NCI-H1092 (cell line): ENCODE data around the gene GRIK4.

Experiments
- DNase-seq: peaks from one replicate; lab custom pipeline; 2025; lab: John Stamatoyannopoulos, UW

The GRIK4 gene

DNA sequence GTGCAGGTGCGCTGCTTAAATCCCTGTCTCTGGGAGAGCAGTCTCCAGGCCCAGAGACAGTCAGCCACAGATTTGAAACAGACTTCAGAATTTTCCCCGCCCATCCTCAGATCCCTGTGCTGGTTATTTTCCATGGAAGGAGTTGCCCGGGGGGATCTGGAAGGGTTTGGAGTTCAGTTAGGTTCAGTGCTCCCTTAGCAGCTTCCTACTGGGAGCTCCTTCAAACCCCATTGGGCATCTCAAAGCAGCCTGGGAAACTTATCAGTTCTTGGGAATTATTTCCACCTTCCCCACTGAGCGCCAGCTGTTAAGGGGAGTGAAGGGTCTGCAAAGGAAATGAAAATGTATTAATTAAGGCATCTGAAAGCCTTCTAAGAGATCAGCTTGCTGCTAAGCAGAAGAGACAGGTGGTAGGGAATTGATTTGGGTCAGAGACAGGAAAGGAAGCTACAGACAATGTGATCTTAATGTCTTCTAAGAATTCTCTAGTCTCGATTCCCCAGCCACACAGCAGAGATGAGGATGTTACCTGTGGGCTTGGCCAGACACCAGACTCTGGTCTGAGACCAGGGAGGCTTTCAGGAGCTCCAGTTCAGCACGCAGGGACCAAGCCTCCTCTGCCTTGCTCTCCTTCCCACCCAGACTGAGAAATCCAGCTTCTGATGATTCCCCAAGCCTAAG, 406.2 kb downstream of the GRIK4 start:
- no peak for DNase-seq

GRCh38 chr11:120918257-120918656, 406.7 kb downstream of the GRIK4 start:
- DNase-seq: no peak

- DNase-seq: no peak
These were observed 407.5 kb downstream of the GRIK4 start for GRCh38 chr11:120919045-120919444.

GRCh38 chr11:120919566-120919965, 408.0 kb downstream of the GRIK4 start:
- DNase-seq: no peak

- no peak for DNase-seq
These were observed 412.4 kb downstream of the GRIK4 start for GRCh38 chr11:120923866-120924508.

DNA sequence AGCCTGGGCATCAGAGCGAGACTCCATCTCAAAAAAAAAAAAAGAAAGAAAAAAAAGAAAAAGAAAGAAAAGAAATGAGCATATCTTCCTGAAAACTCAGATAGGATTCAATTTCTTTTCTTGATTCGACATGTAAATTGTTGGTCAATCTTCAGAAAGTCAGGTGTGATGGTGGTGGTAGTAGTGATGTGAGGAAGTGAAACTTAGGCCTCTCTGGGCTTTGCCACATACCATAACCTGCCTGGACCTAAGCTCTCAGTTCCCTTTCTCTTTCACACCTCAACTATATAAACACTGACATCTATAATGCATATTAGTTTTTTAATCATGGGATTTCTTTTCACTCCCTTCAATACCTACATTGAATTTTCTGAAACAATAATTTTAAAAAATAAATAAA, 414.4 kb downstream of the GRIK4 start:
- no peak for DNase-seq

DNA sequence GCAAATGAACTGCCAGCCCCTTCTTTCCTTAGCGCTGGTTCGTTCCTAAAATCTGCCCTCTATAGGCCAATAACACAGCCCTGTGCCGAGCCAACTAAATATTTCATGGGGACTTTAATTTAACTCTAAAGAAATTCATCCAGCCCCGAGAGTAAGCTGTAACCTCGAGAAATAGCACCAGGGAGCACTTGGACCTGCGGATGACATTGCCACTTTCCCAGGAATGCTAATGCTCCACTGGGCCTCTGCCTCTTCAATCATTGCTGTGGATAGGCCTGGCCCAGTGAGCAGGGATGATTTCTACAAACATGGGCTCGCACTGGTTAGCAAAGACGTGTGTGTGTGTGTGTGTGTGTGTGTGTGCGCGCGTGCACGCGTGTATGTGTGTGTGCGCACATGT, 417.1 kb downstream of the GRIK4 start:
- DNase-seq: no peak

- DNase-seq: no peak
These were observed 417.5 kb downstream of the GRIK4 start for GRCh38 chr11:120929090-120929489.

DNA sequence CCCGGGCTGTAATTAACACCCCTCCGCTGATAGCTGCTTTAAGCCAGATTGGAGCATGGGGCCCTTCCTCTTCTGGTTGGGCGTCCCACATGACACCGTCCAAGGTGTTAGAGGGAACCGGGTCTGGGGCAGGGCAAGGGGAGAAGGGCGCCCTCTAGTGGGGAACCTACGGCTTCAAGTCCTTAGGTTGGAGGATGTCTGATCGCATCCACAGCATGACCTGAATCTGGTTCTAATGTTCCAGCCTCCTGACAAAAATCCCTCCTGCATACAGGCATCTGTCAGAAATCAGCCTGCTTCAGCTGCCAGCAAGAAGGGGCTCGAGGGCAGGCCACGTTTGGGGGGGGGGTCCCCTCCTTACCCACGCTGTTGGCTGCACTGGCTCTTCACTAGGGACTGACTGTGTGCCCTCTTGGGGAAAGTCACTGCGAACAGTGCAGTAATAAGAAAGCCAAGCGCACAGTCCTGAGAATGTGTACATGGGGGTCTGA, 418.2 kb downstream of the GRIK4 start:
- DNase-seq: peak; percentile 9

- no peak for DNase-seq
These were observed 419.7 kb downstream of the GRIK4 start for GRCh38 chr11:120931057-120931779.

- DNase-seq: no peak
These were observed 420.9 kb downstream of the GRIK4 start for GRCh38 chr11:120932305-120932915.

GRCh38 chr11:120936356-120936755, 424.8 kb downstream of the GRIK4 start:
- DNase-seq: no peak

DNA sequence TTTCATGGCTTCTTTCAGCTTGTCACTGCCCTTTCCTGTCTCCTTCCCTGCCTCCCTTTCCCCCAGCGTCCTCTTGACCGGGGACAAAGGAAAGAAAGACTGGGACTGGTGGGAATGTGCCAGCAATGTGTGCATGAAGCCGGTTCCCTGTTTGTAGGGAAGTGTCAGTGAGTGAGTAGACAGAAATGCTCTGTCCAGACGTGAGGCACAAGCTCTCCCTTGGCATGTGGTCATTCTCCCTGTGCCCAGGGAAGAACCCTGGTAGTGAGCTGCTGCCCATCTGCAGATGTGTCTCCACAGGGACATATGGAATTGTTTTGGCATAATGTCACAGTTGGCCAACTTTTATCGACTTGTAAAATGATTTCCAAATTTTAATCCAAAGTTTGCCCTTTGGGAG, 426.0 kb downstream of the GRIK4 start:
- no peak for DNase-seq

GRCh38 chr11:120938260-120938659, 426.7 kb downstream of the GRIK4 start:
- DNase-seq: no peak

- DNase-seq: no peak
These were observed 428.8 kb downstream of the GRIK4 start for GRCh38 chr11:120940160-120940848.

GRCh38 chr11:120941000-120941399, 429.5 kb downstream of the GRIK4 start:
- no peak for DNase-seq

GRCh38 chr11:120942701-120943100, 431.2 kb downstream of the GRIK4 start:
- DNase-seq: no peak

DNA sequence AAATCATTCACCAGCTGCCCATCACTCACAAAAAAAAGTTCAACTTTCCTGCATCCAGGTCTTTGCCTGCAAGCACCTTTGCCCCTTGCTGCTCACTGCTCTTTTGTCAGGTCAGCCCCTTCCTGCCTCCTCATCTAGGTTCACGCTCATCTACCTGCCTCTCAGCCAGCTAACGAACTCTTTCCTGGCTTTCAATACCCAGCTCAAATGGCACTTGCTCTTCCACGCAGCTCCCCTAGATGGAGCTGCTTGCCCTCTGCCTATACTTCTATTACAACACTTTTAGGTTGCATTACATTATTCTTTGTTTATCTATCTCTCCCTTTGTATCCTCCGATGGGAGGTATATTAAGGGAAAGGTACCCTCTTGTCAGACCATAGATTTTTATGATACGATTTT, 433.5 kb downstream of the GRIK4 start:
- no peak for DNase-seq

GRCh38 chr11:120950880-120951279, 439.3 kb downstream of the GRIK4 start:
- no peak for DNase-seq

DNA sequence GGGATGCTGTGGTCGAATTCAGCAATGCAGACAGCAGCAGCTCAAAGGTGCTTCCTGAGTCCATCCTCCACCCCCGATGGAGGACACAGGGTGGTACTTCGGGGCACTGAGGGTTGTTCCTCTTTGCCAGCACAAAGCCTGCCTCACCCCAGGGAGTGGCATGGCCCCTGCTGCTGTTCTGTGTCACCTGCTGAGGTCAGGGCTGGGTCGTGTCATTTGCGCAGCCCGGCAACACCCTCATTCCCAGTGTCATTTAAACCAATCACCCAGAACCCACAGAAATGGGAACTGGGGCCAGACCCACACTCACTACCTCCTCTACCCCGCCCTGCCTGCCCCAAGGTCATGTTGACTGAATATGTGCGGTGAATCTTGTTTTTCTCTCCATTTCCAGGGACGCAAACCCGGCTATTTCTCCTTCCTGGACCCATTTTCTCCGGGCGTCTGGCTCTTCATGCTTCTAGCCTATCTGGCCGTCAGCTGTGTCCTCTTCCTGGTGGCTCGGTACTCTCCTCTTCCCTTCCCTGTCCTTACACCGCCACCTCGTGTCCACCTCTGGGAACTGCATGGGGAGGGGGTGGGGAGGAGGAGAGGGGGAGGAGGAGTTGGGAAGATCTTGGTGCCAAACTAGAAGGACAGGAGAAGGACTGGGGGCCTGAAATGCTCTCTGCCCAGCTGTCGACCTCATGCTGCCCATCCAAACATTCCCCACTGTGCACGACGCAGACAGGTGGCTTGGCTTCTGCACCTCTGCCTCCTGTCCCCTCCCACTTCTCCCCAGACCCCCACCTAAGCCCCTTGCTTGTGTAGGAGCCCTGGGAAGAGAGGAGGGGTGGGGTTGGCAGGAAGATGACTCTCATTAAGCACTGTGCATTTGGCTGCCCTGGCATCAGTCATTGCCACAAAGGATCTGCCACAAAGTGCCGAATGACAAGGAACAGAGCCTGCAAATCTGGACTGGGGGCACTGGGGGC, 441.2 kb downstream of the GRIK4 start:
- peak; percentile 94 for DNase-seq

- no peak for DNase-seq
These were observed 442.8 kb downstream of the GRIK4 start for GRCh38 chr11:120954381-120954780.
